ENCODE results near the gene CEP85. TPM values are rescaled to one million over a fixed set of nuclear protein-coding genes. Genes with fewer than 3 reads are reported as not detected.

CEP85 gene
- total RNA-seq, 2 donors from 2014 or later, result 6.2 to 6.9 TPM

DNA sequence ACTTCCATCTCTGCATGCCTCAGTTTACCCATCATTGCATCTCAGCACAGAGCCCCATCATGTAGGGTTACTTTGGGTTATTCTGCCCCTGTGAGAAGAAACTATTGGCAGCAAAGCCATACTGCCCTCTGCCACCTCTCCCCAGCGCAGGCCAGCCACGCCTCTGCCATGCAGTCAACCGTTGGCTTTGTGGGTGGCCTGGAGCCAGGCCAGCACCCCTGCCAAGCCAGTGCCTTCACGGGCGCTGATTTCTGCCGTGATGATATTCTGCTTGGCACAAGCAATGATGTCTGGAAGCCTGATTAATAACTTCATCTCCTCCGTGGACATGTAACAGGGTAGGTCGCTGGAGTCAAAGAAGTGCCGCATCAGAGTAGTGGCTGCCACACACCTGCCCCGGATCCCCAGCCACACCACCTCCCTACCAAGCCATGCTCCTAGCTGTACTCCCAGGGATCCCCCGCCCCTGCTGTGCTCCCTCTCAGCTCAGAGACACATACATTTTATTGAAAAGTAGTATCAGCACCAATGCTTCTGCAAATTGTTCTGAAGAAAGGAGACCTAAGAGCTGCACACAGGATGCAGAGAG, 15.0 kb upstream of the CEP85 start:
- Histone ChIP-seq H3K27me3 (no peaks in the 10 kb centered on the region), H3K9me3 (no peaks in the 10 kb centered on the region), H3K36me3 (replicated peaks in 1 of 2; ENCODE audit: insufficient read depth in 1 of 2, low read depth in 2 of 2) (no peaks in the 10 kb centered on the region), H3K4me3 (no peak overlapping the region), H3K4me1 (no peaks in the 10 kb centered on the region), H3K27ac (peak overlapping the region in 2 of 4 donors; percentile 8 to 35)
- DNase-seq (peak; percentile 53 to 76 (median 71)), ATAC-seq (peak; percentile 82)
- intact Hi-C loops (cut with DNase I), result no loop called here
- WGBS, 2 donors, result 16 to 37% methylated on average over 6 to 11 of the region's 11 CpGs
- TF ChIP-seq, protein P1, sequence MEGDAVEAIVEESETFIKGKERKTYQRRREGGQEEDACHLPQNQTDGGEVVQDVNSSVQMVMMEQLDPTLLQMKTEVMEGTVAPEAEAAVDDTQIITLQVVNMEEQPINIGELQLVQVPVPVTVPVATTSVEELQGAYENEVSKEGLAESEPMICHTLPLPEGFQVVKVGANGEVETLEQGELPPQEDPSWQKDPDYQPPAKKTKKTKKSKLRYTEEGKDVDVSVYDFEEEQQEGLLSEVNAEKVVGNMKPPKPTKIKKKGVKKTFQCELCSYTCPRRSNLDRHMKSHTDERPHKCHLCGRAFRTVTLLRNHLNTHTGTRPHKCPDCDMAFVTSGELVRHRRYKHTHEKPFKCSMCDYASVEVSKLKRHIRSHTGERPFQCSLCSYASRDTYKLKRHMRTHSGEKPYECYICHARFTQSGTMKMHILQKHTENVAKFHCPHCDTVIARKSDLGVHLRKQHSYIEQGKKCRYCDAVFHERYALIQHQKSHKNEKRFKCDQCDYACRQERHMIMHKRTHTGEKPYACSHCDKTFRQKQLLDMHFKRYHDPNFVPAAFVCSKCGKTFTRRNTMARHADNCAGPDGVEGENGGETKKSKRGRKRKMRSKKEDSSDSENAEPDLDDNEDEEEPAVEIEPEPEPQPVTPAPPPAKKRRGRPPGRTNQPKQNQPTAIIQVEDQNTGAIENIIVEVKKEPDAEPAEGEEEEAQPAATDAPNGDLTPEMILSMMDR (IDR thresholded peaks at IDR 0.05), result no peak
- TF ChIP-seq POLR2A (IDR thresholded peaks at IDR 0.05), result no peak

DNA sequence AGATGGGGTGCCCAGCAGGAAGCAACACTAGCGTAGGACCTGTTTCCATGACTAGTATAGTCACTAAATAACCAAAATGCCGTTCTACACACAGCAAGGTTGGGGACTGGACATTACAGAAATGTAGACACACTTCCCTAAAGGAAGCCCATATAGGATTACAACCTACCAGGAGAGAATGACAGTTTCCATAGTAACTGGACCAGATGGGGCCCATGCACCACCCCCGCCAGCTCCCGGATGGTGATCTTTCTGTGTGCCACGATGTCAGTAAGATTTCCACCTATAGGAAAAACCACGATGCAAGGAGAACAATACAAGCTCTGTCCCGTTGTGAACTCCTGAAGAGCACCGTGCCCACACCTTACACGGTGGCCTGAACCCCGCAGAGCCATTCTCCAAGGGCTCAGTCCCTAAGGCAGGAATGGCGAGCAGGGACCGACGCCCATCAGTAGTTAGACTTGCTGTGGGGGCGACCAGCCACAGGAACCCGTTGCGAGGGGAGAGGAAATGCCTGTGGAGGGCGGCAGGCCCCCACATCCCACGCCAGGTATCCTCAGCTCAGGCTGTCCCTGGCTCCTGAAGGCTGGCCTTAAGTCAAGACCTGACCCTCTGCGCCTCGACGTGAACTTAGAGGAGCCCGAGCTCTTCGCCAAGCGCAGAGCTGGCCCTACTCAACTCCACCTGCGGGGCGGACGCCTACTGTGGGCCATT, 13.6 kb upstream of the CEP85 start:
- intact Hi-C loops (cut with DNase I), result no loop called here
- no peaks in the 10 kb centered on the region for H3K27me3 ChIP-seq
- DNase-seq (no peak), ATAC-seq (no peak)
- no peaks in the 10 kb centered on the region for H3K4me1 ChIP-seq
- H3K36me3 ChIP-seq (replicated peaks in 1 of 2; ENCODE audit: insufficient read depth in 1 of 2, low read depth in 2 of 2), result no peaks in the 10 kb centered on the region
- TF ChIP-seq POLR2A (IDR thresholded peaks at IDR 0.05), result no peak
- TF ChIP-seq, protein P1 (IDR thresholded peaks at IDR 0.05), result no peak
- no peak overlapping the region for H3K4me3 ChIP-seq
- 65 to 79% methylated on average over 12 to 27 of the region's 27 CpGs for WGBS, 2 donors
- no peaks in the 10 kb centered on the region for H3K9me3 ChIP-seq
- H3K27ac ChIP-seq, result no peak overlapping the region

DNA sequence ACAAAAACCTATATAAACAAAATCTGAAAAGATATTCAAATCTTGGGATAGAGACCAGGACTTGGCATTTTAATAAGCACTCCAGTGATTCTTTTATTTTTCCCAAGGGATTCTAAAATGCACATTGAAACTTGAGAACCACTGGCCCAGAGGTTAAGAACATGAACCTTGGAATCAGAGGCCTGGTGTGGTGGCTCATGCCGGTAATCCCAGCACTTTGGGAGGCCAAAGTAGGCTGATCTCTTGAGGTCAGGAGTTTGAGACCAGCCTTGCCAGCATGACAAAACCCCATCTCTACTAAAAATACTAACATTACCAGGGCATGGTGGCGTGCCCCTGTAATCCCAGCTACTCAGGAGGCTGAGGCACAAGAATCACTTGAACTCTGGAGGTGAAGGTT, 12.9 kb upstream of the CEP85 start:
- no peaks in the 10 kb centered on the region for H3K27me3 ChIP-seq
- TF ChIP-seq, protein P1 (IDR thresholded peaks at IDR 0.05), result no peak
- TF ChIP-seq POLR2A (IDR thresholded peaks at IDR 0.05), result no peak

DNA sequence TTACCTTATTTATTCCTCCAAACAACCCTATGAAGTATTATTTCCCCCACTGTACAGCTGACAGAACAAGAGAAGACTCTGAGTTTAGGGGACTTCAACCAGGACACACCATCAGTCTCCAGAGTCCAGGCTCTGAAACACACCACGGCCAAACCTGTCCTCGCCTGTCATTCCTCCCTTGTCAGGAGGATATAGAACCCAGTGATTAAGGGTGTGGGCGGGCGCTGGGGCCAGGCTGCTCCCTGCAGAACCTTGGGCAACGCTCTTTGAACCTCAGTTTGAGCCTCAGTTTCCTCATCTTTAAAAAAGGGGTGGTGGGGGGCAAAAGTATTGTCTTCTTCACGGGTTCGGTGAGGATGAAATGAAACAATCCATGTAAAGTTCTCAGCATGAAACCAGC, 9.4 kb upstream of the CEP85 start:
- no peak for DNase-seq
- TF ChIP-seq POLR2A (IDR thresholded peaks at IDR 0.05), result no peak
- TF ChIP-seq, protein P1 (IDR thresholded peaks at IDR 0.05), result no peak
- Histone ChIP-seq H3K4me1 (peaks cover 10% of the 10 kb centered on the region), H3K4me3 (peak overlapping the region in 1 of 2 donors; percentile 34), H3K9me3 (no peaks in the 10 kb centered on the region), H3K36me3 (replicated peaks in 1 of 2; ENCODE audit: insufficient read depth in 1 of 2, low read depth in 2 of 2) (no peaks in the 10 kb centered on the region), H3K27ac (peak overlapping the region in 3 of 4 donors; percentile 58 to 76 (median 75)), H3K27me3 (no peaks in the 10 kb centered on the region)
- ATAC-seq, result no peak
- 61 to 71% methylated on average over 7 of the region's 7 CpGs for WGBS, 2 donors
- intact Hi-C loops (cut with DNase I), result no loop called here

More for the DNA sequence above, 12.9 kb upstream of the CEP85 start:
- H3K9me3 ChIP-seq, result no peaks in the 10 kb centered on the region
- 73 to 93% methylated on average over 2 of the region's 2 CpGs for WGBS, 2 donors
- H3K4me3 ChIP-seq, result no peak overlapping the region
- H3K4me1 ChIP-seq, result peaks cover 5% of the 10 kb centered on the region
- DNase-seq, result no peak
- no peak overlapping the region for H3K27ac ChIP-seq
- no peak for ATAC-seq
- H3K36me3 ChIP-seq (replicated peaks in 1 of 2; ENCODE audit: insufficient read depth in 1 of 2, low read depth in 2 of 2), result no peaks in the 10 kb centered on the region
- intact Hi-C loops (cut with DNase I), result no loop called here
